GM18508 (cell line): ENCODE results near the gene HNF1A.

Experiments
- ATAC-seq: cut with Tn5 transposase; IDR thresholded peaks from one replicate; pipeline ENCODE4 v1.9.1; 2021; ENCODE audit warnings: moderate number of reproducible peaks; ENCODE audit not compliant: insufficient read depth, unreplicated experiment

HNF1A gene

GRCh38 chr12:120956579-120957300 lies 21.6 kb upstream of the HNF1A start:
- no peak for ATAC-seq

GRCh38 chr12:120959111-120959878 lies 19.0 kb upstream of the HNF1A start:
- ATAC-seq: no peak

GRCh38 chr12:120960657-120961056 lies 17.7 kb upstream of the HNF1A start:
- no peak for ATAC-seq

GRCh38 chr12:120961604-120962531 lies 16.5 kb upstream of the HNF1A start:
- no peak for ATAC-seq

- no peak for ATAC-seq
Measured at GRCh38 chr12:120962532-120963020, 15.8 kb upstream of the HNF1A start.

- ATAC-seq: no peak
Measured at GRCh38 chr12:120964298-120964697, 14.0 kb upstream of the HNF1A start.

- ATAC-seq: no peak
Measured at GRCh38 chr12:120965534-120966091, 12.7 kb upstream of the HNF1A start.

- no peak for ATAC-seq
Measured at GRCh38 chr12:120970310-120970709, 8.0 kb upstream of the HNF1A start.

- no peak for ATAC-seq
Measured at GRCh38 chr12:120971299-120972180, 6.8 kb upstream of the HNF1A start.

- no peak for ATAC-seq
Measured at GRCh38 chr12:120972870-120973543, 5.3 kb upstream of the HNF1A start.

GRCh38 chr12:120977531-120978295 lies 630 bp upstream of the HNF1A start:
- no peak for ATAC-seq

GRCh38 chr12:120979220-120979861 lies 998 bp downstream of the HNF1A start:
- ATAC-seq: no peak

- no peak for ATAC-seq
Measured at GRCh38 chr12:120979862-120980696, 1.7 kb downstream of the HNF1A start.

GRCh38 chr12:120980800-120981368 lies 2.5 kb downstream of the HNF1A start:
- no peak for ATAC-seq

GRCh38 chr12:120981407-120981941 lies 3.1 kb downstream of the HNF1A start:
- no peak for ATAC-seq

- ATAC-seq: no peak
Measured at GRCh38 chr12:120982659-120983058, 4.3 kb downstream of the HNF1A start.
